ENCODE results near the gene FHAD1. TPM values are rescaled to one million over a fixed set of nuclear protein-coding genes. Genes with fewer than 3 reads are reported as not detected.

The FHAD1 gene
- total RNA-seq, 1 donor from 2014 or later = not detected

DNA sequence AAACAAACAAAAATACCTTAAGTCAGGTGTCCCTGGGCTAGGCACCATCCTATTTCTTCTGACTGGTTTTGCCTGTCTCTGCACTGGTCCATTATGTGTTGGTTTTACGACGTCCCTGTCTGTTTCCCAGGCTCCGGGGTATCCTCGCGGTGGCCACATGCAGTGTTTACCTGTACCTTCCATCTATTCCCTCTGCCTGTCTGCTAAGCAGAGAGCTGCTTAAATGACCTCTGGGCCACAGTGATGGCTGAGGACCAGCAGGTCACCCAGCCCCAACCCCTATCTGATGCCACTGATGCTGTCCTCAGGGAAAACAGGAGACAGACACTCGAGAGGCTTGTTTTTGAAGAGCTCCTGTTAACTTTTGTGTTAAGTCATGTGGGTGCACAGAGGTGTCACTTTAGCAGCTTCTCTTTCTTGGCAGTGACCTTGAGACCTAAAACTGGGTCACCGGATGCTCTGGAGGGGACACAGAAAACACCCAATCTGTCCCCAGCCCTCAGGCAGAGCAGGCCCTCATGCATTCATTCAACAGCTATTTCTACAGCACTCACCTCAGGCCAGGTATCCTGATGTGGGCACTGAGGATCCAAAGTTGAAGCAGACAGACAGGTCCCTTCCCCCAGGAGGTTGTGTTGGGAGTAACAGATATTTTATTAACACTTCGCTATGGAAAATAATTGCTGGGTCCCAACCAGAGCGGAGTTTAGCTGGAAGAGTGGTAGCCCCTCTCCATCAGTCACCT is 158.3 kb downstream of the FHAD1 start:
- Mint-ChIP-seq H3K36me3 (ENCODE audit: low read depth) (no peaks in the 10 kb centered on the region), H3K27me3 (ENCODE audit: low read depth) (peaks cover 2% of the 10 kb centered on the region), H3K9me3 (ENCODE audit: low read depth) (no peaks in the 10 kb centered on the region), H3K4me3 (ENCODE audit: unreplicated experiment) (no peak overlapping the region), H3K4me1 (ENCODE audit: low read depth) (peaks cover 18% of the 10 kb centered on the region), H3K27ac (ENCODE audit: unreplicated experiment) (no peak overlapping the region)
- no peak for DNase-seq (ENCODE audit: low spot score)
- TF ChIP-seq, protein P1, sequence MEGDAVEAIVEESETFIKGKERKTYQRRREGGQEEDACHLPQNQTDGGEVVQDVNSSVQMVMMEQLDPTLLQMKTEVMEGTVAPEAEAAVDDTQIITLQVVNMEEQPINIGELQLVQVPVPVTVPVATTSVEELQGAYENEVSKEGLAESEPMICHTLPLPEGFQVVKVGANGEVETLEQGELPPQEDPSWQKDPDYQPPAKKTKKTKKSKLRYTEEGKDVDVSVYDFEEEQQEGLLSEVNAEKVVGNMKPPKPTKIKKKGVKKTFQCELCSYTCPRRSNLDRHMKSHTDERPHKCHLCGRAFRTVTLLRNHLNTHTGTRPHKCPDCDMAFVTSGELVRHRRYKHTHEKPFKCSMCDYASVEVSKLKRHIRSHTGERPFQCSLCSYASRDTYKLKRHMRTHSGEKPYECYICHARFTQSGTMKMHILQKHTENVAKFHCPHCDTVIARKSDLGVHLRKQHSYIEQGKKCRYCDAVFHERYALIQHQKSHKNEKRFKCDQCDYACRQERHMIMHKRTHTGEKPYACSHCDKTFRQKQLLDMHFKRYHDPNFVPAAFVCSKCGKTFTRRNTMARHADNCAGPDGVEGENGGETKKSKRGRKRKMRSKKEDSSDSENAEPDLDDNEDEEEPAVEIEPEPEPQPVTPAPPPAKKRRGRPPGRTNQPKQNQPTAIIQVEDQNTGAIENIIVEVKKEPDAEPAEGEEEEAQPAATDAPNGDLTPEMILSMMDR (IDR thresholded peaks at IDR 0.05) = no peak

- Mint-ChIP-seq H3K27ac (ENCODE audit: unreplicated experiment) (peak overlapping the region; percentile 28), H3K4me3 (ENCODE audit: unreplicated experiment) (no peak overlapping the region), H3K4me1 (ENCODE audit: low read depth) (peaks cover 26% of the 10 kb centered on the region), H3K9me3 (ENCODE audit: low read depth) (no peaks in the 10 kb centered on the region), H3K27me3 (ENCODE audit: low read depth) (peaks cover 2% of the 10 kb centered on the region), H3K36me3 (ENCODE audit: low read depth) (no peaks in the 10 kb centered on the region)
- no peak for DNase-seq (ENCODE audit: low spot score)
- TF ChIP-seq, protein P1 (IDR thresholded peaks at IDR 0.05) = no peak
Measured at GRCh38 chr1:15406614-15407559, 159.9 kb downstream of the FHAD1 start.

- TF ChIP-seq, protein P1 (IDR thresholded peaks at IDR 0.05) = no peak
- DNase-seq (ENCODE audit: low spot score) = no peak
- Mint-ChIP-seq H3K27me3 (ENCODE audit: low read depth) (peaks cover 2% of the 10 kb centered on the region), H3K36me3 (ENCODE audit: low read depth) (no peaks in the 10 kb centered on the region), H3K27ac (ENCODE audit: unreplicated experiment) (no peak overlapping the region), H3K4me3 (ENCODE audit: unreplicated experiment) (no peak overlapping the region), H3K9me3 (ENCODE audit: low read depth) (no peaks in the 10 kb centered on the region), H3K4me1 (ENCODE audit: low read depth) (peaks cover 26% of the 10 kb centered on the region)
Measured at GRCh38 chr1:15407580-15407979, 160.6 kb downstream of the FHAD1 start.

- peak overlapping the region; percentile 91 for H3K27ac Mint-ChIP-seq (ENCODE audit: unreplicated experiment)
- TF ChIP-seq, protein P1 (IDR thresholded peaks at IDR 0.05) = no peak
- DNase-seq (ENCODE audit: low spot score) = no peak
- H3K4me1 Mint-ChIP-seq (ENCODE audit: low read depth) = peaks cover 26% of the 10 kb centered on the region
- no peaks in the 10 kb centered on the region for H3K36me3 Mint-ChIP-seq (ENCODE audit: low read depth)
- peak overlapping the region; percentile 70 for H3K4me3 Mint-ChIP-seq (ENCODE audit: unreplicated experiment)
- no peaks in the 10 kb centered on the region for H3K9me3 Mint-ChIP-seq (ENCODE audit: low read depth)
- peaks cover 2% of the 10 kb centered on the region for H3K27me3 Mint-ChIP-seq (ENCODE audit: low read depth)
Measured at GRCh38 chr1:15408890-15409387, 161.9 kb downstream of the FHAD1 start.
